ENCODE results near the gene BLOC1S3.

BLOC1S3 gene, protein sequence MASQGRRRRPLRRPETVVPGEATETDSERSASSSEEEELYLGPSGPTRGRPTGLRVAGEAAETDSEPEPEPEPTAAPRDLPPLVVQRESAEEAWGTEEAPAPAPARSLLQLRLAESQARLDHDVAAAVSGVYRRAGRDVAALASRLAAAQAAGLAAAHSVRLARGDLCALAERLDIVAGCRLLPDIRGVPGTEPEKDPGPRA

DNA sequence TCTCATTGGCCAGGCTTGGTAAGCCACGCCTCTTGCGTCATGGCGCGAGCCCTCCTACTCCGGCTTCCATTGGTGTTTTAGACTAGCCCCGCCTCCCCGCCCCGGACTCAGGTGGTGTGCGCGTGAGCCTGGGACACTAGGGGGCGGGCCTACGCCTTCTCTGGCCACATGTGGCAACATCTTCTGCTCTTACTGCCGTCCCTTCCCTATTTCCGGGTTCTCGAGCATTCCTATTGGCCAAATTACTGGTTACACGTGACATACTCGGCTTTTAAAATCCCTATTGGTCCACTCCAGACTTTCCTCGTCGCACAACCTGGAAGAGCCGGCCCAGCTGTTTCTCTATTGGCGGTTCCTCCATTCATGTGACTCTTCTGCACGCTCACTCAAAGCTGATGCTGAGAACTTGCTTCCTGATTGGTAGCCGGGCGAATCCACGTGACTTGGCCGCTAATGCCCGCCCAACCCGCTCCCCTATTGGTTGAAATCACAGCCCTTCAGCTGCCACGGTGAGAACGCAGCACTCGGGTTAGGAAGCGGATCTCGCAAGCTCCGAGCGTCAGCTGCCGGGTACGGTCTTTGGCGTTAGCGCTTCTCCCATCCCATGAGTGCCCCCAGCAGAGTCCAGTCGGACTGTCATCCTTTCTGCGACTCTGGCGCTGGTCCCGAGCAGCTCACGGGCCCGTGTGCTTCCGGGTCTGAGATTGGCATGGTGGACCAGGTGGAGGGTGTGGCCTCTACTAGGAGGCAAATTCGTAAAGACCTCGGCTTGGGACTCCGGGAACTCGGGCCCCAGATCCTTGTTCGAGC is at the start of gene BLOC1S3:
Gene BLOC1S3, plus strand, starts transcription at position 523 of the 810 bp plus-strand sequence. CDS start 513 bp downstream, outside the sequence.
- DNase-seq (ENCODE audit: low spot score), result peak; percentile 100

DNA sequence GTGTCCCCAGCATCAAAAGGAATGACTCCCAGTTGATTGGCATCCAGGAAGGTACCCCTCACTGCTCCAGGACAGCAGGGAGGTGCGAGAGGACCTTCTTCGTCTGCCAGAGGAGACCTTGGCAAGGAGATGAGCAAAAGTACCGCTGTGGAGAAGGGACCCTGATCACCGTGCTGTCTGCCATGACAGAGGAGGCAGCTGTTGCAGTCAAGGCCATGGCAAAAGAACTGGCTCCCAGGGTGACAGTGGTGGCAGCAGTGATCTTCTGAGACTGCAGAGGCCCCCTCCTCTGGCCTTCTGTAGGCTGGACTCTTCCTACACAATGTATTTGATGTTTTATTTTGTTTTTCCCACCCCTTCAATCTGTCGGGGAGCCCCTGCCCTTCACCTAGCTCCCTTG is 49.8 kb upstream of the BLOC1S3 start:
- no peak for DNase-seq (ENCODE audit: low spot score)

DNA sequence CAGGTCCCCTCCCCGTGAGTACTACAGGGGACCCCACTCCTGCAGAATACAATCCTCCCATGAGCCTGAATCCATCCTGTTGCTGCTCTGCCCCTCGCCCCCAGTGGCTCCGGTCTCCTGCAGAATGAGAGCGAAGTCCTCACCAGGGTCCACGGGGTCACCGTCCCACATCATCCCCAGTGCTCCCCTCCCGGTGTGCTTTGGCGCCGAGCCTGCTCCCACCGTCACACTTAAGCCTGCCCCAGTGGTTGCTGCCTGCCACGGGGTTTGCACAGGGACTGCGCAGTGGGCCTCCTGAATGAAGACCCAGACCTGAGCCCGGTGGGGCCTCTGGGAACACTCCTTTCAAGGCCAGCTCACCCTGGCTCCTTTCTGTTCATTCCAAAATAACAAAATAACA is 48.3 kb upstream of the BLOC1S3 start:
- no peak for DNase-seq (ENCODE audit: low spot score)

DNA sequence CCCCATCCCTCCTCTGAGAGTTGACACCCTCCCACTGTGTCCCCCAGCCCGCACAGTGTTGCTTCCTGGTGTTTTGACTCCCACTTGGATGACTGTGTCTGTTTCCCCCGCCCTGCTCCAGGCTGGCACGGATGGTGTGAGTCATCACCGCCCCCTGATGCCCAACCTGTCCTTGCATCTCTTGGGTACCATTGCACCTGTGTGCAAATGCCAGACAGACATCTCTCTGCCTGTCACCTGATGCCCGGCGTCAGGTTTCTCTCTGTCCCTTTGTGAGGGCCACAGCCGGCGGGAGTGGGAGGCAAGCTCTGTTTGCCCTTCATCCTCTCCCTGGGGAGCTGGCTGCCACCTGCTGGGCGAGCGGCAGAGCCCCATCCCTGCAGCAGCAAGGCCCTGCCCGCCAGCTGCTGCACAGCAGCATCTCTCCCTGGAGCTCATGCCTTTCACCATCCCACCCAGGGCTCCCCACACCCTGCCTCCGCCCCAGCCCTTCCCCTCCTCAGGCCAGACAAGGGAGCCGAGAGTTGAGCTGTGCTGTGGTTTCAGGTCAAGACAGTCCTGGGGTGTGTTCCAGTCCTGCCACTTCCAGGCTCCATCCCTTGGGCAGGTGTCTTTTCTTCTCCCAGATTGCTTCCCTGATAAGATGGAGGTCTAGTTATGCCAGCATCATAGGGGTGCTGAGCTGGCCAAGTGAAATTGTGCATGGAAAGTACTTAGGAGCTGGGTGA is 47.5 kb upstream of the BLOC1S3 start:
- no peak for DNase-seq (ENCODE audit: low spot score)

DNA sequence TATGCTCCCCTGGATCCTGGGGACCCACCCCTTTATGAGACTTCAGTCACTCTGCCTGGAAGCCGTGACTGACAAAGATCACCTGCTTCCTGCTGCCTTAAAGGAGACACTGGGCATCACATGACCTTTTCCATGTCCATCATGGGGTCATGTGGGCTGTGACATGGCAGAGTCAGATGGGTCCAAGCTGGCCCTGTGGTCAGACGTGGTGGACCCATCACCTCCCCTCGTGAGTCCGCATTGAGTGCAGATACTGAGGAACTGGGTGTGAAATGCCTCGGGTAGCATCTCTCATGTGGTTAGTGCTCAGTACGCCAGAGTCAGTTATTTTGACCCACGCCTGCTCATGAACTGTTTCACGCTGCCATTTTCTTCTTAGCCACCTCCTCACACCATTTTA is 44.9 kb upstream of the BLOC1S3 start:
- DNase-seq (ENCODE audit: low spot score), result no peak

DNA sequence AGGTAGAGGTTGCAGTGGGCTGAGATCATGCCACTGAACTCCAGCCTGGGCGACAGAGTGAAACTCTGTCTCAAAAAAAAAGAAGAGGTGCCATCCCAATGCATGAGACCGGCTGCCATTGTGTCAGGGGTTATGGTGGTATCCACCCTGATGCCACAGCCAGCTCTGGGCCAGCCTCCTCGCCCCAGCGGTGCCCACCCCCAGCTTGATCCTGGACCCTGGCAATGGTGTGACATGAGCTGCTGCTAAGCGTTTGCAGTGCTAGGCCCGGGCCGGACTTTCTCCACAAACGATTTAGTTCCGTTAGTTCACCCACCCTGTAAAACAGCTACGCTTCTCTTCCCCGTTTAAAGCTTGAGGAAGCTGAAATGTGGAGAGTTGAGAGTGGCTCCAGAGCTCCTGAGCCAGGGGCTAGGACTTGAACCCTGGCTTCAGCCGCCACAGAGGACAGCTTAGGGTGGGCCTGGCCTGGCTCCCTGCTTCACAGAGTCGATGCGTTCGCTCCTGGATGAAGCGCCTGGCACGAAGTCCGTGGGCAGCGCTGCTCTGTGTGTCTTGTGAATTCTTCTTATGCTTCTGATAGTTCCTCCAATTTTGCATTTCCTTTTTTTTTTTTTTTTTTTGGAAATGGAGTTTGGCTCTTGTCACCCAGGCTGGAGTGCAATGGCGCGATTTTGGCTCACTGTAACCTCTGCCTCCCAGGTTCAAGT is 43.3 kb upstream of the BLOC1S3 start:
- DNase-seq (ENCODE audit: low spot score), result no peak

DNA sequence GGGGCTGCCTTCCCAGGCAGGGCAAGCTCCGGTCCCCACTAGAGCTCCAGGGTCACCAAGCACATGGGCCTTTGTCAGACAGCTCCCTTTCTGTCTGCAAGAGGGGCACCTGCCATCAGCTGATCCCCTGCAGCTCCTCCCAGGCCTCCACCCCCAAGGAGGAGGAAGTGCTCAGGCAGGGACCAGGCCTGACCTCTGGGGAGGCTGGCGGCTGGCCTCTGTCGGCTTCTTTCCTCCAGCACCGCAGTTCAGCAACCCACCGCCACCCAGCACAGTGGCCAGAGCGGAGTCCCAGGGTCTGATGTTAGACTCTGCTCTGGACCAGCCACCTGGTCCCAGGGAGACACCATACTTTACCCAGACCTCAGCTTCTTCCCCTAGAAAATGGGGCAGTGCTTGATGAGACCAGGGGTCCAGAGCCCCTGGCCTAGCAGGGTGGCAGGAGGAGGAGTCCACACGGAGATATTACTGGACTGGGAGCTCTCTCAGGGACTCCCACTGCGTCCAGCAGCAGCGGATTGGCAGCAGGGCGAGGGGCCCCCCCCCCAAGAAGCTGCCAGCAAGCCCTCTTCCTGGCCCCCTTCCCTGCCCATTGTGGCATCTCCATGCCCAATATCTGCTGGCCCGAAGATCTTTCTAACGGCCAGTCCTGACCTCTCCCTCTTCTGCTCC is 41.9 kb upstream of the BLOC1S3 start:
- DNase-seq (ENCODE audit: low spot score), result no peak

DNA sequence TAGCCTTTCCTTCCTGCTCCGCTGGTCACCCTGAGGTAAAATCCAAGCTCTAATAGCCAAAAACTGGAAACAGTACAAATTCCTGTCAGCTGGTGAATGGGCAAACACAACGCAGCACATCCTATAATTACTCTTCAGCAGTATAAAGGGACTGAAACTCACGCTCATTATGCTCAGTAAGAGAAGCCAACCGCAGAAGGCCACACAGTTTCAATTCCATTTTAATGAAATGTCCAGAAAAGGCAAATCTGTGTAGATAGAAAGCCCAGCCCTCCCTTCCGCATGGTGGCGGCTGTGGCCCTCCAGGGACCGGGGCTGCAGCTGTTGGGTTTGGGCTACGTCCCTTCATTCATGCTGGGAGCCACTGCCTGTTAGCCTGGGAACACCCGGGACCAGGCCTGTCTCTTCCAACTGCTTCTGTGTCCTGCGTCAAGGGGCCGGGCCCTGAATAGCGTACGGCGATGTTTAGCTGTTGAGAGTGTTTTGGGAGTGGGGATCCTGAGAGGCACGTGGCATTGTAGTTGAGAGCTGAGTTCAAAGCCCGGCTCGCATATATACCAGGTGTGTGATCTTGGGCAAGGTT is 41.3 kb upstream of the BLOC1S3 start:
- no peak for DNase-seq (ENCODE audit: low spot score)

DNA sequence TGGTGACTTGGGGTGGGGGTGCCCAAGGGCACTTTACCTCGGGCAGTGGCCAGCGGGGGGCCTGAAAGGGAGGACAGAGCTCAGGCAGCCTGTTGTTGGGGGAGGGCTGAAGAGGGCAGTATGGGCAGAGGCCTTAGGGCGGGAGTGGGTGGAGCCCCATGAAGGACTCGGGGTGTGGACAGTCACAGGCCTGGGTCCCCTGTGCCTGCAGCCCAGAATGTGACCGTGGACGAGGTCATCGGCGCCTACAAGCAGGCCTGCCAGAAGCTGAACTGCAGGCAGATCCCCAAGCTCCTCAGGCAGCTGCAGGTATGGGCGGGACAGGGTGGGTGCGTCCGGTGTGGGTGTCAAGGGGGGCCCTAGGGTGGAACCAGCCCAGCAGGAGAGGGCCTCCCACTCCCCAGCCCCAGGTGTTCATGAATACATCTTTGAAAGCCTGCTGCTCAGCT is 40.3 kb upstream of the BLOC1S3 start:
- DNase-seq (ENCODE audit: low spot score), result no peak

DNA sequence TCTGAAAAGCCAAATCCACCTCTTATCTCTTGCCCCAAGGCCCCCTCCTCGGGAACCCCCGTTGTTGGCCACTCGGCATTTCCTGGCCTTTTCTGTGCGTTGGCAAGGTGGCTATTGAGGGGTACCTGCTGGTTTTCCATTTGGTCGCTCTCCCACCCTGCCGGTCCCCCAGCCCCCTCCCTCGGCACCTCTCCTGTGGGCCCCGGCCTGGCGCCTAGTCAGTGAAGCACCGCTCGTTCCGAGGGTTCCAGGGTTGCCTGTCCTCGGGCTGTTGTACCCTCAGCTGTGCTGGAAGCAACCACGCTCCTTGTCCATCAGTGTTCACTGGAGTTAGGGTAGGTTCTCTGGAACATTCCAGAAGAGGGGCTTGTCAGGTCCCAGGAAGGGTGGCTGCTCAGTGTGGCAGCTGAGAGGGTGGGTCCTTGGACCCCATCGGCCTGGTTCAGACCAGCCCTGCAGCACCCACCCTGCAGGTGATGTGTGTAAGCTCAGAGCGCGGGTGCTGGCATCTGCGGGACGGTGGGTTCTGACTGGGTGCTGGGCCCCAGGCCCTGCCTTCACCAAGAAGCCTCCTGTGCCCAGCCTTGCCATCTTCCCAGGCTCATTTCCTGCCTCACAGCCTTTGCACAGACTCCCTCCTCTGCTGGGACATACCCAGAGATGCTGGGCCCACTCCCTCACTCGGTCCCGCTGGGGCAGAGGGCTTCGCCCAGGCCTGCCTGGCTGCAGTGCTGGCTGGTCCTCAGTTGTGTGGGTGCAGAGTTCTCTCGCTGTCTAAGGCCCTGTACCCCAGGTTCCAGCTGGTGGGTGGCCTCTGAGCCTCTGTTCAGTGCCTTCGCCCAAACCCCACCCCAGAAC is 39.1 kb upstream of the BLOC1S3 start:
- DNase-seq (ENCODE audit: low spot score), result no peak

DNA sequence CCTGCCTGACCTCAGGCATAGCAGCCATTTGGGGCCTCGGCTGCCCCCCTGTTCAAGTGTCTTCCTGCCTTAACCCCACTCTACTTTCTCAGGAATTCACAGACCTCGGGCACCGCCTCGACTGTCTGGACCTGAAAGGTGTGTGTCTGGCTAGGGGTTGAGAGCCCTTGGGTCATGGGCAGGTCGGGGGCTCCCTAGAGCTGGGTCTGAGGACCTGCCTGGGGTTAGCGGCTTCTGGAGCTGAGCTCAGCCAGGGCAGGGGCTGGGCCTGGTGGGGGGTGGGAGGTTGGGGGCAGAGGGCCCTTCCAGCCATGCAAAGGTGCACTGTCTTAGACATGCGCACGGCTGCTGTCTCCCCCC is 38.5 kb upstream of the BLOC1S3 start:
- no peak for DNase-seq (ENCODE audit: low spot score)

DNA sequence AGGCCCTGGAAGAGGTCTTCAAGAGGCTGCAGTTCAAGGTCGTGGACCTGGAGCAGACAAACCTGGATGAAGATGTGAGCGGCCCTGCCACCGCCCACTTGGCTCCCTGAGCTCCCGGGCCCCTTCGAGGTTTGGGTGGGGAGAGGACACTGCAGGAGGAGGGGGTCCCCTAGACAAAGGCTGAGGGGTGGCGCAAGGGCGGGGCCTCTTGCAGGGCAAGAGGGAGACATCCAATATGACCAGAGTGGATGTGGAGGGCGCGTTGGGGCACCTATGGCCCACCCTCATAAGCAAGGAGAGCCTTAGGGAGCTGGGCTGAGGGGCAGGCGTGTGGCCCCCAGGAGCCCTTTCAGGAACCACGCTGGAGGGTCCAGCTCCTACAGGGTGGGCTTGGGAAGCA is 38.1 kb upstream of the BLOC1S3 start:
- DNase-seq (ENCODE audit: low spot score), result no peak

DNA sequence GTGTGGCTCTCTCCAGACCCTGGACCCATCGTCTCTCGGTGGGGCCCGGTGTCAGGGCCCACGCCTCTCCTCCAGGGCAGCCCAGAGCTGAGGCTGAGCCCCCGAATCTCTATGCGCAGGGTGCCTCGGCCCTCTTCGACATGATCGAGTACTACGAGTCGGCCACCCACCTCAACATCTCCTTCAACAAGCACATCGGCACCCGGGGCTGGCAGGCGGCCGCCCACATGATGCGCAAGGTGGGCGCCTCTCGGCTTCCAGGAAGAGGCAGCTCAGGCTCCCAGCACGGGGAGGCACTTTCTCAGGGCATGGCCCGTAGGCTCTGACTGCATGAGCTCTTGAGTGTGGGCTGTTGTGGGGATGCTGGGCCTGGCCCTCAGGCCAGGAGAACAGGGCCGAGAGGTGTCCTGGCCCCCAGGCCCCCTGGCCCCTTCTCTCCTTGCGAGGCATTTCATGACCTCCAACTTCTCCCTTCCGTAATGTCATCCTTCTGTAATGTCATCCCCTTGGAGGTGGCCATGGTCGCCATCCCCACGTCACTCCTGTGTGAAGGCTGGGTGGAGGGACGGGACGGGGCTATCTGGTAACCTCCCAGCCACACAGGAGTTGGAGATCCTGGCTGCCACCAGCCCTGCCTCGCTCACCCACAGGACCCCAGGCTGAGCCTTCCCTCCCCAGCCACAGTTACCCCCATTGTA is 37.2 kb upstream of the BLOC1S3 start:
- no peak for DNase-seq (ENCODE audit: low spot score)

DNA sequence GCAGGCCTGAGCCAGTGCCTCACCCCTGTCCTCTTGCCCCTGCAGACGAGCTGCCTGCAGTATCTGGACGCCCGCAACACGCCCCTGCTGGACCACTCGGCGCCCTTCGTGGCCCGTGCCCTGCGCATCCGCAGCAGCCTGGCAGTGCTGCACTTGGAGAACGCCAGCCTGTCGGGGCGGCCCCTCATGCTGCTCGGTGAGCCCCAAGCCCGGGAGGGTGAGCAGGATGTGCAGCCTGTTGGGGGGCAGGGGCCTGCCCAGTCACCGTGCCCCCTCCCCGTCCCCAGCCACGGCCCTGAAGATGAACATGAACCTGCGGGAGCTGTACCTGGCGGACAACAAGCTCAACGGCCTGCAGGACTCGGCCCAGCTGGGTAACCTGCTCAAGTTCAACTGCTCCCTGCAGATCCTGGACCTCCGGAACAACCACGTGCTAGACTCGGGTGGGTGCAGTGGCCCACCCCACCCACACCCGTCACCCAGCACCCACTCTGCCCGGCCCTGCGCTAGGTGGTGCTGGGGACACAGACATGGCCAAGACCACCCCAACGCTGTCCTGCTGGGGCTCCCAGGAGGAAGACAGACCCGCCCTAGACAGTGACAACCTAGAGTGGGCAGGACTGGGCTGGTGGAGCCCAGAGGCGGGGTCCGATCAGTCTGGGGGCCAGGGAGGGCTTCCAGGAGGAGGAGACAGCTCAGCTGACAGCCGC is 36.4 kb upstream of the BLOC1S3 start:
- DNase-seq (ENCODE audit: low spot score), result no peak

DNA sequence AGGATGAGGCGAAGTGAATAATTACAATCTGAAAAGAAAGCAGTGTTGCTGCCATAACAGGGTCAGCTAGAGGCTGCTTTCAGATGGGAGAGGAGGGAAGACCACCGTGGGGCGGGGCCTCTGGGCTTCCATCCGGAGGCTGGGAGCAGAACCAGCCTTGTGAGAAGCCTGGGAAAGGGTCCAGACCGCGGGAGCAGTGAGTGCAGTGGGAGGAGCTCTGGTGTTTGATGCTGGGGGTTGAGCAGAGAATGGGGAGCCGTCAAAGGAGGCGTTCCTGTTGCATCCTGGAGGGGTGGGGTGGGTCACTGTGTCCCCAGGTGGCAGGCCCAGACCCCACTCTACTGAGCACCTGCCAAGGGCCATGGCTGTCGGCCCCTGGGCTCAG is 35.9 kb upstream of the BLOC1S3 start:
- DNase-seq (ENCODE audit: low spot score), result no peak

DNA sequence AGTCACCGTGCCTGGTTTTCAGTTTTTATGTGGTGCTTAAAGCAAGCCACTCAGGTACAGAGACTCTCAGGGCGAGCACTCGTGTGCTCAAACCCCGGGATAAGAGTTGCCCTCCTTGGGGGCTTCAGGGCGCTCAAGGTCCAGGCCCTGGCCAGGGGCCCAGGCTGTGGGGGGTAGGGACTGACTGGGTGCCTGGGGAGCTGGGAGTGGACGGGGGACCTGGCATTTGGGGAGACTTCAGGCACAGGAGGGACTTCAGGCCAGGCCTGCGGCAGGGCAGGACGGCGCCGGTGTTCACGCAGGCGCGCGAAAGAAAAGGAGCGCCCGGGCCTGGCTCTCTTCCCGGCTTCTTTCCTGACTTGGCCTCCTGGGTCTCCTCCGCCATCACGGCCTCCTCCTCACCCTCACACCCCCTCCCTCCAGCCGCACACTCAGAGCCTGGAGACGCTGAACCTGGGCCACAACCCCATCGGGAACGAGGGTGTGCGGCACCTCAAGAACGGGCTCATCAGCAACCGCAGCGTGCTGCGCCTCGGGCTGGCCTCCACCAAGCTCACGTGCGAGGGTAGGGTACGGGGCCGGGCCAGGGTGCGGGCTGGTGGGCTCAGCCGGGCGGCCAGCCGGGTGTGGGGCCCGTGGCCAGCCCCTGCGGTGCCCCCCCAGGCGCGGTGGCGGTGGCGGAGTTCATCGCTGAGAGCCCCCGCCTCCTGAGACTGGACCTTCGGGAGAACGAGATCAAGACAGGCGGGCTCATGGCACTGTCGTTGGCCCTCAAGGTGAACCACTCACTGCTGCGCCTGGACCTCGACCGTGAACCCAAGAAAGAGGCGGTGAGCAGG is 33.9 kb upstream of the BLOC1S3 start:
- DNase-seq (ENCODE audit: low spot score), result no peak

DNA sequence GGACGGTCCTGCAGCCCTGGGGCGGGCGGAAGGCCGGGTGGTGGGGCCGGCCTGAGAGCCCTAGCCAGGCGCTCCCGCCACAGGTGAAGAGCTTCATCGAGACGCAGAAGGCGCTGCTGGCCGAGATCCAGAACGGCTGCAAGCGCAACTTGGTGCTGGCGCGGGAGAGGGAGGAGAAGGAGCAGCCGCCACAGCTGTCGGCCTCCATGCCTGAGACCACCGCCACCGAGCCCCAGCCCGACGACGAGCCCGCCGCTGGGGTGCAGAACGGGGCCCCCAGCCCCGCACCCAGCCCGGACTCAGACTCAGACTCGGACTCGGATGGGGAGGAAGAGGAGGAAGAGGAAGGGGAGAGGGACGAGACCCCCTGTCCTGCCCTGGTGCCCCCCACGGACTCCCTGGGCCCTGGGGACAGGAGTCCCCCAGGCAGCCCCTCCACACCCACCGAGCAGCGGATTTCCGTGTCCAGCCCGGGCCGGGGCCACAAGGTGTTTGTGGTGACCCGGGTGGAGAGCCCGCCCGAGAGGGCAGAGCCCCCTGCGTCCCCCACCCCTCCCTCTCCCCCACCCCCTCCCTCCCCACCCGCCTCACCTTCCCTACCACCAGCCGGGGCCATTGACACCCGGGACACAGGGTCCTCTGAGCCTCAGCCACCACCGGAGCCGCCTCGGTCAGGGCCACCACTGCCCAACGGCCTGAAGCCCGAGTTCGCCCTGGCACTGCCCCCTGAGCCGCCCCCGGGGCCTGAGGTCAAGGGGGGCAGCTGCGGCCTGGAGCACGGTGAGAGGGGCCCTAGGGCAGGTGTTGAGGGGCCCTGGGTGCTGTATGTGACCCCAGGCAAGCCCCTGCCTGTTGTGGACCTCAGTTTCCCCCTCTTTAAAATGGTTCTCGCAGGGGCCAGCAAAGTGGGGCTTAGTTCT is 33.1 kb upstream of the BLOC1S3 start:
- no peak for DNase-seq (ENCODE audit: low spot score)

Data from hematopoietic multipotent progenitor cell treated with erythropoietin and hydrocortisone succinate and interleukin-3 and kit ligand, for 15 days (in vitro differentiated cells).